SIG-M5 treated with dmso at 0.1 percent for 504 hours (cell line): ENCODE results near the gene WEE1.
"Not testable (repeated sequence)": the region's sequence is repeated elsewhere in the genome, so short reads cannot be mapped to it uniquely, and the experiment has no call there.

Experiments used
- DNase-seq: peaks from one replicate; lab custom pipeline; 2025; ENCODE audit not compliant: unreplicated experiment; lab: John Stamatoyannopoulos, UW

WEE1 gene

DNA sequence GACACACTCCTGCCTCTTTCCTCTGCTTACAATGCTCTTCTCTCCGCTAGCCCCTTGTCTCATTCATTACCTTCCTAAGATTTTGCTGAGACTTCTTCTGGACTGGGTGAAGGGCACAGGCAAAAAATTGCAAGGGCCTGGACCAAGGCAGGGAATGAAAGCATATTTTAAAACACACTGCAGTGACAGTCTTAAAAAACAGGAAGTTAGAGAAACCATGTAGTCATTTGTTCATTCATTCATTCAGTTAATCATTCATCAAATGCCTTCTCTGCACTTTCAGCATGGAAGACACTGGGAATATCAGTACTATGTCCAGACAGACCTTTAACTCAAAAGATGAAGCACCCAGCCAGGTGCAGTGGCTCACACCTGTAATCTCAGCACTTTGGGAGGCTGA is 45.5 kb downstream of the WEE1 start:
- no peak for DNase-seq

DNA sequence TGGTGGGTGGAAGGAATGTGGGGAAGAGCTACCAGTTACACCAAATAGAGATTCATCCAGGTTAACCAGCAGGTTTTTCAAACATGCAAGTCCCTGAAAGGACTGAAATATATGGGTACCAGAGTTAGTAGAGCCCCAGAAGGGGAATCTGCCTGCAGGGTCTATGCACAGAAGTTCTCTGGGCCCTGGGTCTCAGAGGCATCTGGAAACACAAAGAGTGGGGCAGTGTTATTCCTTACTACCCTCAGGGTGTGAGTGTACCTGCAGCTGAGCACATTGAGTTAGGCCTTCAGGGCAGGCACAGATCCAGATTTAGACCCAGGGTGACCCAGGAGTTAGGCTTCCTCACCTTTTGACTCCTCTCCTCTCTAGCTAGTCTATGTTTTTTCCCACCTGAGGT is 46.5 kb downstream of the WEE1 start:
- DNase-seq: no peak

DNA sequence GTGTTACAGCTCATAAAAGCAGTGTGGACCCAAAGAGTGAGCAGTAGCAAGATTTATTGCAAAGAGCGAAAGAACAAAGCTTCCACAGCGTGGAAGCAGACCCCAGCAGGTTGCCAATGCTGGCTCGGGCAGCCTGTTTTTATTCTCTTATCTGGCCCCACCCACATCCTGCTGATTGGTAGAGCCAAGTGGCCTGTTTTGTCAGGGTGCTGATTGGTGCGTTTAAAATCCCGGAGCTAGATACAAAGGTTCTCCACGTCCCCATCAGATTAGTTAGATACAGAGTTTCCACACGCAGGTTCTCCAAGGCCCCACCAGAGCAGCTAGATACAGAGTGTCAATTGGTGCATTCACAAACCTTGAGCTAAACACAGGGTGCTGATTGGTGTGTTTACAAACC is 48.9 kb downstream of the WEE1 start:
- DNase-seq: not testable (repeated sequence)

DNA sequence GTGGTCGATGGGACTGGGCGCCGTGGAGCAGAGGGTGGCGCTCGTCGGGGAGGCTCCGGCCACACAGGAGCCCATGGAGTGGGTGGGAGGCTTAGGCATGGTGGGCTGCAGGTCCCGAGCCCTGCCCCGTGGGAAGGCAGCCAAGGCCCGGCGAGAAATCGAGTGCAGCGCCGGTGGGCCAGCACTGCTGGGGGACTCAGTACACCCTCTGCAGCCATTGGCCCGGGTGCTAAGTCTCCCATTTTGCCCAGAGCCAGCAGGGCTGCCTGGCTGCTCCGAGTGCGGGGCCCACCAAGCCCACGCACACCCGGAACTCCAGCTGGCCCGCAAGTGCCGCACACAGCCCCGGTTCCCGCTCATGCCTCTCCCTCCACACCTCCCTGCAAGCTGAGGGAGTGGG is 49.6 kb downstream of the WEE1 start:
- not testable (repeated sequence) for DNase-seq

DNA sequence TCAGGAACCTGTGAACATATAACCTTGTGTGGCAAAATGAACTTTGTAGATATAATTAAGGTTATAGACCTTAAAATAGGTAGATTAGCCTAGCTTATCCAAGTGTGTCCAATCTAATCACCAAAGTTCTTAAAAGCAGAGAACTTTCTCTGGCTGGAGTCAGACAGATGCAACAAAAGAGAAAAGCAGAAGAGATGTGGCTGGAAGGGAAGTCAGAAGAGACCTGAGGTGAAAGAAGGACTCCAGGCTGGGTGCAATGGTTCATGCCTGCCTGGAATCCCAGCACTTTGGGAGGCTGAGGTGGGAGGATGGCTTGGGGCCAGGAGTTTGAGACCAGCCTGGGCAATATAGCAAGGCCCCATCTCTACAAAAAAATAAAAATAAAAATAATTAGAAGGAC is 51.0 kb downstream of the WEE1 start:
- DNase-seq: no peak

DNA sequence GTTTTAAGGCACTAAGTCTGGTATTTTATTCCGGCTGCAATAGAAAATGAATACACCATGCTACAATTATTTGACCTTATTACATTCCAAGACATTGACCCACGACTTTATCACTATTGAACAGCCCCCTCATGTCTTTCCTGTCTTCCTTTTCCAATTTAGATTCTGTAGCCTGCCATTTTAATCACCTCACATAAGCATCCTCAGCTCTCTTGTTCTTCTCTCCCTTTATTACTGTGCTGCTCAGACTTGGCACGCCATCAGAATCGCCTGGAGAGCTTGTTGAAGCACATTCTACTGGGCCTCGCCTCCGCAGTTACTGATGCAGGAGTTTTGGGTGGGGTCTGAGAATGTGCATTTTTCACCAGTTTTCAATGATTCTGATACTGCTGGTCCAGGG is 51.7 kb downstream of the WEE1 start:
- no peak for DNase-seq

DNA sequence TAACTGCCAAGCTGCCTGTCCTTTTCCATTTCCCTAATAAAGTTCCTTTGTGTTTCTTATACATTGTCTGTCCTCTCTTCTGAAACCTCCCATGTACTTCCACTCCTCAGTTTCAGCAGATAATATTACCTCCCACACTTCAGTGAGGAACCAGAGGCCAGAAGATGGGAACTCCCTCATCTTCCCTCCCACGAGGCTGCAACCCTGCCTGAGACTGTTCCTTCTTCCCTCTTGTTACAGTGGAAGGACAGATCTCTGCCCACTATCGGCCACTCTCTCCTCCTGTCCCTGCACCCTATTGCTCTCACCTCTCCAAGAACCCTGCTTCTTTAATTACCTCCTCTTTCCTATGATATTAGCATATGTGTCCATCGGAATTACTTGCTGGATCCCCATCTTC is 52.3 kb downstream of the WEE1 start:
- no peak for DNase-seq

DNA sequence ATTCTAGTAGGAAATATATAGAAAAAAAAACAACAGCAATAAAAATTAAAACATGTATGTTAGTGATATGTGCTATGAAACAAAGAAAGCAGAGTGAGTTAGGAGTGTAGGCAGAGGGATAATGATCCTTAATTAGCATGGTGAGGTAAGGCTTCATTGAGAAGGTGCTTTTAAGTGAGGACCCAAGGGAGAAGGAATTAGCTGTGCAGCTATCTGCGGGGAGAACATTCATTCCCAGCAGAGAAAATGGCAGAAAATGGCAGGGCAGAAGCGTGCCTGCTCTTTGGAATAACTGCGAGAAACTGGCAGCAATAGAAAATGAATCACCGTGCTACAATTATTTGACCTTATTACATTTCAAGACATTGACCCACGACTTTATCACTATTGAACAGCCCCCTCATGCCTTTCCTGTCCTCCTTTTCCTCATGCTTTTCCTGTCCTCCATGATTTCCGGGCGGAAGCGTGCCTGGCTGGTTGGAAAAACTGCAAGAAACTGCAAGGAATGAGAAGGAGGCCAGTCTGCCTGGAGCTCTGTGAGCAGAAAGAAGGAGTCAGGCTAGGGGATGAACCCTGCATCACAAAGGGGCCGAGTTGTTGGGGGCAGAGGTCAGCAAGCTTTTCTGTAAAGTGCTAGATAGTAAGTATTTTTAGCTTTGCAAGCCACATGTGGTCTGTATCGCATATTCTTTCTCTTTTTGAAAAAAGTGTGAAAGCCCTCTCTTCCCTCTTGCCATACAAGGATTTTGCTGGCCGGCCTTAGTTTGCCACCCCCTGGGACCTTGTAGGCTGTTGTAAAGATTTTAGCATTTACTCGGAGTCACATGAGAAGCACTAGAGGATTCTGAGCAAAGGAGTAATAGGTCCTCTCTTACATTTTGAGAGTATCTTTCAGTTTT is 53.3 kb downstream of the WEE1 start:
- DNase-seq: no peak

DNA sequence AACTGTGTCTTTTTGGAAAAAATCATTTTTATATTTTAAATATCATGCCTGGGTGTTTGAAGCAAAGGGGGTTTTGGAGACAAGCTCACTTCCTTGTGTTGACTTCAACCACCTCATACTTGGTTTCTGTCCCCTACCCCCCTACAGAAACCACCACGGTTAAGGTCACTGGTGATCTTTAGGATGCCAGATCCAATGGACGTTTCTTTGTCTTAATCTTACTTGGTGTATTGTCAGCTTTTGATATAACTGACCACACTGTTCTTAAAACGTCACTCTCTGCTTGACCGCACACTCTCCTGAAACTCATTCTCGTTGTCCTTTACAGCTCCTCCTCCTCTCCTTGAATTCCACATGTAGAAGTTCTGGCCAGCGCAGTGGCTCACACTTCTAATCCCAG is 55.6 kb downstream of the WEE1 start:
- DNase-seq: no peak

DNA sequence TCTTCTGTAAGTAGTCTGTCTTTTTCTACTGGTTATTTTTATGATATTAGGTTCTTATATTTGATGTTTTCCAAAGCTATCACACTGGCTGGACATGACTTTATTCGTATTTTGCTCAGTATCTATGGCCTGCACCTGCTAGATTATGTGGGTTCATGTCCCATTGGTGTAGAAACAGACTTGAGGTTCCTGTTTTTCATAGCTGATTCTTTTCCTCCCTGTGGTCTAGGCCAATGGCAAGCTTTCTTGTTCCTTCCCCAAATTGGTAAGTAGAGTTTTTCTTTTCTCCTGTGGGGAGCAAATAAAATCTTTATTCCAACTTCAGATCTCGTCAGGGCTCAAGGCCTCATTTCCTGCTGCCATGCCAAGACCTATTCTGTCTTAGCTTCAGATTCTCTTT is 60.2 kb downstream of the WEE1 start:
- DNase-seq: peak; percentile 53

DNA sequence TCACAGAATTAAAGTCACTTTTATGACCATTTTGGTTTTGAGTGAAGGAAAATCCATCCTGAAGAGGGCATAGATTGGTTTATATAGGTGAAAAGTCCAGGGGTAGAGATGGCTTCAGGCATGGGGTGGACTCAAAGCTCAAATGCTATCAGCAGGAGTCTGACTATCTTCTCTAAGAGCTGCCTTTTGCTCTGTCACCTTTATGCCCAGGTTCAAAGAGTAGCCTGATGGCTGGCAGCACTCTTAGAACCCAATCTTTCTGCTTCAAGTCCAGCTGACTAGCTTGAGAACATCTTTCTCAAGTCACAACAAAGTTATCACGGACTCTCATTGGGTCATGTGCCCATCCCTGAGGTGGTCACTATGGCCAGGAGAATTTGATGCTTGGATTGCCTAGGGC is 63.2 kb downstream of the WEE1 start:
- no peak for DNase-seq

DNA sequence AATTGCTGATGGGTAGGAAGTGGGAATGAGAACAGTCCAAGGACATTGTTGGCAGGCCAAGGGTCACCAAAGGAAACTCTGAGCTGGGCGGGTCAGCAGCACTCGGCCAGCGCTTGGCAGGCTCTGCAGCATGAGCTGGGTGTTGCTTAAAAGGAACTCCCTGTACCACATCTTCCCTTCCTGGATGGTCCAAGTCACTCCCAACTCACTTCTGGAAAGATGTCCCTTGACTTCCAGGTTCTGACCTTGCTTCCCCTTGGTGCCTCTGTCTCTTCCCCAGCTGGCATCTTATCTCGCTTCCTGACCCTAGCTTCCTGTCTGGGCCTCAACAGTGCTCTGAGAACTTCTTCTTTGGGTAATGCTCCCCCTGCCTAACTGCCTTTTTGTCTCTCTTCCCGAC is 65.6 kb downstream of the WEE1 start:
- DNase-seq: no peak
